GM12801 (cell line): Measurements from ENCODE around the gene HPCAL4.

Experiments
- CTCF ChIP-seq: IDR thresholded peaks from one replicate; pipeline ENCODE4 v1.5.1; 2011; ENCODE audit warnings: control low read depth; ENCODE audit not compliant: insufficient read length; ENCODE audit errors: extremely low read depth

Gene HPCAL4

GRCh38 chr1:39717809-39718208 is 26.6 kb upstream of the HPCAL4 start:
- TF ChIP-seq CTCF: no peak

DNA sequence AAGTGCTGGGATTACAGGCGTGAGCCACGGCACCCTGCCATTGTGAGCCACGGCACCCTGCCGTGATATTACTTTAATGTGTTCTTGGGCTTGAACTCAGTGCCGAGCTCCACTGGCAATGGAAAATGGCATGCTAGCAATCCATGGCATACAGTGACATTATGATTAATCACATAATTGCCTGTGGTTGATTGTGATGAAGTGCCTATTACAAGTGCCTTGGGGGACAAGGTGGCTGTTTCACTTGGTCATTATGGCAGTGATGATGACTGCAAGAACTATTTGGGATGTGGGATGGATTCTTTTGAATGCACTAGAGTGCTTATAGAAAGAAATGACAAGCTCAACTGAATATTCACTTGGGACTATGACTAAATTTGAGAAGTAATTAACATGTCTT is 22.3 kb upstream of the HPCAL4 start:
- no peak for TF ChIP-seq CTCF

GRCh38 chr1:39711966-39712340 is 20.7 kb upstream of the HPCAL4 start:
- TF ChIP-seq CTCF: no peak

DNA sequence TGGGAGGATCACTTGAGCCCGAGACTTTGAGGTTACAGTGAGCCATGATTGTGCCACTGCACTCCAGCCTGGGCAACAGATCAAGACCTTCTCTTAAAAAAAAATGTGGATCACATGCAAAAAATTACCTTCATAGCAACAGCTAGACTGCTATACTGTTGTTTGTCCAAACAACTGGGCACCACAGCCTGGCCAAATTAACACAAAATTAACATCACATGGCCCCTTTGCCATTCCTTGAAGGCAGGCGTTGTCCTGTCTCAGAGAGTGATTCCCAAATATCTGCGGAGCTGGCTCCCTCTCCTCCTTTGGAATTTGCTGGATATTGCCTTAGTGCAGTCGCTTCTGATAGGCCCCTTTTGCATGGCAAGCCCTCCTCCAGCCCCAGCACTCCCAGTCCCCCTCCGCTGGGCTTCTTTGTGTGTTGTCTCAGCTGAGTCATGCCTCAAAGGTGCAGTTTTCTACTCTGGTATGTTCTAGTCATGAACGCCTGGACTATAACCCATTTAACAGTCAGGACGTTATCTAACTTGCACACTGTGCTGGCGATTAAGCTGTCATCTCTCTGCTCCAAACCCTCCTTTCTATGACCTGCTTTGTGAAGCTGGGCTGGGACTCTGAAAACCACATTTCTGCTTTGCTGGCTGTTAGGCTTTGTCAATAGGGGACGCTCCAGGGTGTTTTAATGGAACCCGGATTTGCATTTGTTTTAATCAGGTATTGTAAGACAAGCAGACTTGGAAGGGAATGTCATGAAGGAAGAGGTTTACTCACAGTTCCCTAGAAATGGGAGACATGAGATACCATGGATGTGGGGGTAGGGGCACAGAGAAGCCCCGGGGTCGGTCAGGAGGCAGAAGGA is 20.1 kb upstream of the HPCAL4 start:
- TF ChIP-seq CTCF: no peak

DNA sequence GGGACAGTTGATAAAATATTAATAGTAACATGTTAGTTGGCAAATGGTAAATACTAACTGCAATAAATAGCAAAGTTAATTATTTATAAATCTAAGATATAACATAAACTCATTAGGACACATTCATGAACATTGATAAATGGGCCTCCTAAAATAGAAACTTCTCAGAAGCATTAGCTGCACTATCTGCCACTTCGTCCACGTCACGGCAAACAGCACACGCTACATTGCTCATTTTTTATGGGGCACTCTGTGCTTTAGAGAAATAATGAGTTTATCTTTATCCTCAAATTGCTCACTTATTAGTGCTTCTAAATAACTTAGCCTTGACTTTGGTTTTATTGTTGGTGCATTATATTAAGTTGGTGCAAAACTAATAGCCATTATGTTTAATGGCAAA is 16.3 kb upstream of the HPCAL4 start:
- TF ChIP-seq CTCF: no peak

DNA sequence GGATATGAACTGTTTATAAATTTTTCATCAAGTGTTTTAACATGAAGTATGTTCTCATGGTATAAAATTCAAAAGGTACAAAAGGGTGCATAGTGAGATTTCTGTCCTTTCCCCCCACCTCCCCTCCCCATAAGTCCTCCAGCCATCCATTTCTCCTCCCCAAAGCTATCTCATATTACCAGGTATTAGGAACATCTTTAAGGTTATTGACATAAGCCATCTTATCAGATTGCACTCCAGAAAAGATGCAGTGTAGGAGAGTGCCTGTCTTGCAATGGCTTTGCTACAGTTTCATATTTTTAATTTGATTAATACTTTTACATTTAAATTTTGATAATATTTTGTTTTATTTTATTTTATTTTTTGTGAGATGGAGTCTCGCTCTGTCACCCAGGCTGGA is 13.5 kb upstream of the HPCAL4 start:
- no peak for TF ChIP-seq CTCF

GRCh38 chr1:39701049-39701439 is 9.8 kb upstream of the HPCAL4 start:
- no peak for TF ChIP-seq CTCF
